ENCODE results near the gene MAB21L1. TPM values are rescaled to one million over a fixed set of nuclear protein-coding genes. Genes with fewer than 3 reads are reported as not detected.
A peak's percentile ranks its signal among the peaks of the same experiment; 100 is the strongest.

MAB21L1 gene
- total and polyA plus RNA-seq, 2 donors (not counting 1 experiment from before 2014, with no cell fraction given): not detected

GRCh38 chr13:35470671-35471661, 5.5 kb downstream of the MAB21L1 start:
- H3K4me2 ChIP-seq (replicated peaks; ENCODE audit: low read depth, low read length, poor library complexity, severe bottlenecking): peak overlapping the region; percentile 36
- WGBS (ENCODE audit: insufficient coverage): 7% methylated on average over 52 of the region's 68 CpGs
- H3K27me3 ChIP-seq (replicated peaks in 1 of 4; ENCODE audit: control extremely low read depth in 1 of 4, control insufficient read depth in 3 of 4, insufficient read depth in 4 of 4, low read length in 3 of 4): peaks cover 3 to 63% (median 51%) of the 10 kb centered on the region in 4 experiments
- peaks cover 1 to 33% (median 10%) of the 10 kb centered on the region in 3 donors for H3K9me3 ChIP-seq (ENCODE audit: control extremely low read depth in 1 of 3, control insufficient read depth in 2 of 3, insufficient read depth in 1 of 3, low read length in 2 of 3)
- H3K36me3 ChIP-seq (replicated peaks in 1 of 2; ENCODE audit: control extremely low read depth in 1 of 2, control insufficient read depth in 1 of 2, extremely low read depth in 1 of 2, insufficient read depth in 2 of 2, low read length in 1 of 2): no peaks in the 10 kb centered on the region
- H3K4me3 ChIP-seq (ENCODE audit: control extremely low read depth in 1 of 5, extremely low read depth in 1 of 5, insufficient read depth in 1 of 5, low read depth in 2 of 5, low read length in 4 of 5): no peak overlapping the region
- no peak for TF ChIP-seq EZH2 (IDR thresholded peaks at IDR 0.05; ENCODE audit: borderline replicate concordance, insufficient read depth, low read depth, low read length, poor library complexity, severe bottlenecking)
- TF ChIP-seq CTCF (IDR thresholded peaks at IDR 0.05): no peak
- intact Hi-C loops (cut with micrococcal nuclease): no loop called here
- H3K9ac ChIP-seq (ENCODE audit: low read length): no peak overlapping the region
- H3K4me1 ChIP-seq (ENCODE audit: control insufficient read depth in 2 of 2, insufficient read depth in 2 of 2, low read length in 2 of 2): peaks cover 18 to 40% of the 10 kb centered on the region in 2 donors
- H2AFZ ChIP-seq (ENCODE audit: insufficient read depth, low read depth, low read length, poor library complexity, severe bottlenecking): no peak overlapping the region
- ATAC-seq (ENCODE audit: low read depth) (no peak), DNase-seq (peak; percentile 32)
- ChIA-PET POLR2A (no interaction called here), CTCF (no interaction called here)
- Mint-ChIP-seq H3K4me1 (peaks cover 17% of the 10 kb centered on the region), H3K9me3 (ENCODE audit: insufficient read depth) (peaks cover 2% of the 10 kb centered on the region), H3K27ac (no peak overlapping the region), H3K4me3 (no peak overlapping the region), H3K27me3 (peaks cover 65% of the 10 kb centered on the region)
- H3K79me2 ChIP-seq (ENCODE audit: control insufficient read depth, insufficient read depth, low read length): no peaks in the 10 kb centered on the region
- no peaks in the 10 kb centered on the region for H4K20me1 ChIP-seq (ENCODE audit: control insufficient read depth, insufficient read depth, low read length, poor library complexity, severe bottlenecking)
- H3K27ac ChIP-seq (ENCODE audit: low read length in 2 of 2): no peak overlapping the region
